IgD-negative memory B cell (primary cell): ENCODE measurements around the gene PRTN3. TPM values are rescaled to one million over a fixed set of nuclear protein-coding genes. Genes with fewer than 3 reads are reported as not detected.
"Not testable (repeated sequence)": the region's sequence is repeated elsewhere in the genome, so short reads cannot be mapped to it uniquely, and the experiment has no call there.

Source experiments
- H3K27ac Mint-ChIP-seq, 3 donors: one replicate each; pipeline ENCODE4 v1.8.0; 2020 to 2022; ENCODE audit warnings: mild to moderate bottlenecking in 3 of 3, mixed read lengths in 3 of 3, moderate library complexity in 1 of 3
- H3K27me3 Mint-ChIP-seq: one replicate; pipeline ENCODE4 v1.8.0; 2021; ENCODE audit warnings: mixed read lengths
- H3K36me3 Mint-ChIP-seq: one replicate; pipeline ENCODE4 v1.8.0; 2020; ENCODE audit warnings: mild to moderate bottlenecking, mixed read lengths
- H3K4me1 Mint-ChIP-seq, 3 donors: one replicate each; pipeline ENCODE4 v1.8.0; 2020 to 2022; ENCODE audit warnings: mixed read lengths in 3 of 3, mild to moderate bottlenecking in 1 of 3
- H3K4me3 Mint-ChIP-seq, 4 donors: one replicate each; pipeline ENCODE4 v1.8.0; 2020 to 2022; ENCODE audit warnings: mild to moderate bottlenecking in 4 of 4, mixed read lengths in 4 of 4, moderate library complexity in 3 of 4
- H3K9me3 Mint-ChIP-seq, 3 donors: one replicate each; pipeline ENCODE4 v1.8.0; 2020 to 2021; ENCODE audit warnings: mixed read lengths in 3 of 3, mild to moderate bottlenecking in 1 of 3
- polyA plus RNA-seq: library from polyadenylated mRNA; unstranded; fragments of 300-500 nt; fragmentation: Illumina TruSeq; gene quantifications from one replicate; pipeline ENCODE4 v1.2.3, GENCODE V29; 2021

PRTN3 gene
- polyA plus RNA-seq, 1 donor from 2014 or later = not detected

DNA sequence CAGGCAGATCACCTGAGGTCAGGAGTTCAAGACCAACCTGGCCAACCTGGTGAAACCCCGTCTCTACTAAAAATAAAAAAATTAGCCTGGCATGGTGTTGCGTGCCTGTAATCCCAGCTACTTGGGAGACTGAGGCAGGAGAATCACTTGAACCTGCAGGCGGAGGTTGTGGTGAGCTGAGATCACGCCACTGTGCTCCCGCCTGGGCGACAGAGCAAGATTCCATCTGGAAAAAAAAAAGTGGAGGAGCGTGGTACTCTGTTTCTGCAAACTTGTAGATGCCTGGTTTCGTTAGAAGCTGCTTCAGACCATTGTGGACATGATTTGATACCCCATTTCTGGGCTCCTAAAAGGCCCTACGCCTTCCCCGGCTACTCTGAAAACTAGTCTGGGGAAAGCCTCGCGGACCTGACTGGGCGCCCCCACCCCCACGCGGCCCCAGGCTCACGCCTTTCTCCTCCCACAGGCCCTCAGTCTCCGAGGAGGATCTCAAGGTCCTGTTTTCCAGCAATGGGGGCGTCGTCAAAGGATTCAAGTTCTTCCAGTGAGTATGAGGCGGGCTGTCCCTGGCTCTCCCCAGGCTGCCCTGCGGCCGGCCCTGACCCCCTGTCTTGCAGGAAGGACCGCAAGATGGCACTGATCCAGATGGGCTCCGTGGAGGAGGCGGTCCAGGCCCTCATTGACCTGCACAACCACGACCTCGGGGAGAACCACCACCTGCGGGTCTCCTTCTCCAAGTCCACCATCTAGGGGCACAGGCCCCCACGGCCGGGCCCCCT lies 30.5 kb upstream of the PRTN3 start:
- H3K27me3 Mint-ChIP-seq = no peaks in the 10 kb centered on the region
- peak overlapping the region in 1 of 4 donors; percentile 55 for H3K4me3 Mint-ChIP-seq
- peaks cover 15% of the 10 kb centered on the region for H3K36me3 Mint-ChIP-seq
- no peaks in the 10 kb centered on the region for H3K9me3 Mint-ChIP-seq
- peaks cover 0 to 5% (median 3%) of the 10 kb centered on the region in 3 donors for H3K4me1 Mint-ChIP-seq
- H3K27ac Mint-ChIP-seq = peak overlapping the region in 1 of 3 donors; percentile 53

DNA sequence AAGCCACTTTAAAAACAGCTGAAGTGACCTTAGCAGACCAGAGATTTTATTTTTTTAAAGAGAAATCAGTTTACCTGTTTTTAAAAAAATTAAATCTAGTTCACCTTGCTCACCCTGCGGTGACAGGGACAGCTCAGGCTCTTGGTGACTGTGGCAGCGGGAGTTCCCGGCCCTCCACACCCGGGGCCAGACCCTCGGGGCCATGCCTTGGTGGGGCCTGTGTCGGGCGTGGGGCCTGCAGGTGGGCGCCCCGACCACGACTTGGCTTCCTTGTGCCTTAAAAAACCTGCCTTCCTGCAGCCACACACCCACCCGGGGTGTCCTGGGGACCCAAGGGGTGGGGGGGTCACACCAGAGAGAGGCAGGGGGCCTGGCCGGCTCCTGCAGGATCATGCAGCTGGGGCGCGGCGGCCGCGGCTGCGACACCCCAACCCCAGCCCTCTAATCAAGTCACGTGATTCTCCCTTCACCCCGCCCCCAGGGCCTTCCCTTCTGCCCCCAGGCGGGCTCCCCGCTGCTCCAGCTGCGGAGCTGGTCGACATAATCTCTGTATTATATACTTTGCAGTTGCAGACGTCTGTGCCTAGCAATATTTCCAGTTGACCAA lies 29.8 kb upstream of the PRTN3 start:
- H3K36me3 Mint-ChIP-seq = peaks cover 15% of the 10 kb centered on the region
- no peaks in the 10 kb centered on the region for H3K27me3 Mint-ChIP-seq
- peak overlapping the region in 1 of 3 donors; percentile 76 for H3K27ac Mint-ChIP-seq
- peaks cover 0 to 5% (median 3%) of the 10 kb centered on the region in 3 donors for H3K4me1 Mint-ChIP-seq
- H3K4me3 Mint-ChIP-seq = no peak overlapping the region
- H3K9me3 Mint-ChIP-seq = no peaks in the 10 kb centered on the region

DNA sequence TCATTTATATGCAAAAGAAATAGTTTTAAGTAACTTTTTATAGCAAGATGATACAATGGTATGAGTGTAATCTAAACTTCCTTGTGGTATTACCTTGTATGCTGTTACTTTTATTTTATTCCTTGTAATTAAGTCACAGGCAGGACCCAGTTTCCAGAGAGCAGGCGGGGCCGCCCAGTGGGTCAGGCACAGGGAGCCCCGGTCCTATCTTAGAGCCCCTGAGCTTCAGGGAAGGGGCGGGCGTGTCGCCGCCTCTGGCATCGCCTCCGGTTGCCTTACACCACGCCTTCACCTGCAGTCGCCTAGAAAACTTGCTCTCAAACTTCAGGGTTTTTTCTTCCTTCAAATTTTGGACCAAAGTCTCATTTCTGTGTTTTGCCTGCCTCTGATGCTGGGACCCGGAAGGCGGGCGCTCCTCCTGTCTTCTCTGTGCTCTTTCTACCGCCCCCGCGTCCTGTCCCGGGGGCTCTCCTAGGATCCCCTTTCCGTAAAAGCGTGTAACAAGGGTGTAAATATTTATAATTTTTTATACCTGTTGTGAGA lies 29.2 kb upstream of the PRTN3 start:
- Mint-ChIP-seq H3K36me3 (peaks cover 15% of the 10 kb centered on the region), H3K4me1 (peaks cover 0 to 5% (median 3%) of the 10 kb centered on the region in 3 donors), H3K27ac (peak overlapping the region; percentile 46 to 76 (median 59)), H3K27me3 (no peaks in the 10 kb centered on the region), H3K9me3 (no peaks in the 10 kb centered on the region), H3K4me3 (peak overlapping the region in 1 of 4 donors; percentile 32)

DNA sequence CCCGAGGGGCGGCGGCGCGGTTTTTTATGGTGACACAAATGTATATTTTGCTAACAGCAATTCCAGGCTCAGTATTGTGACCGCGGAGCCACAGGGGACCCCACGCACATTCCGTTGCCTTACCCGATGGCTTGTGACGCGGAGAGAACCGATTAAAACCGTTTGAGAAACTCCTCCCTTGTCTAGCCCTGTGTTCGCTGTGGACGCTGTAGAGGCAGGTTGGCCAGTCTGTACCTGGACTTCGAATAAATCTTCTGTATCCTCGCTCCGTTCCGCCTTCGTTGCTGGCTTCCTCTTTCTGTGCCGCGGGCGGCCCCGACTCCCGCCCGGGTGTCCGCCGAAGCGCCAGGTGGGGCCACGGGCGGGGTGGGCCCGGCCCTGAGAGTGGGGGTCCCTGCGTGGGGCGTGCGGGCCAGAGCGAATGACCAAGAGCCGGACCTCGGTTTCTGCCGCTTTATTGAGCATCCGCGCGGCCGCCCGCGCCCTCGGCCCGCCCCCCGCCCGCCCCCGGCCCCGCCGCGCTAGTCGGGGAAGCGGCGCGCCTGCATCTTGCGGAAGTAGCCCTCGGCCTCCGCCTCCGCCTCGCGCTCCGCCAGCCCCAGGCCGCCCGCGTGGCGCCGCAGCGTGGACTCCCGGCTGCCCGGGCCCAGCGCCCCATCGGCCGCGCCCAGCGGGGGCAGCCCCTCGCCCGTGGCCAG lies 28.6 kb upstream of the PRTN3 start:
- H3K36me3 Mint-ChIP-seq = peaks cover 14% of the 10 kb centered on the region
- H3K27ac Mint-ChIP-seq = peak overlapping the region in 2 of 3 donors; percentile 59 to 76
- peak overlapping the region in 1 of 4 donors; percentile 32 for H3K4me3 Mint-ChIP-seq
- H3K27me3 Mint-ChIP-seq = no peaks in the 10 kb centered on the region
- H3K4me1 Mint-ChIP-seq = peaks cover 0 to 5% (median 3%) of the 10 kb centered on the region in 3 donors
- H3K9me3 Mint-ChIP-seq = no peaks in the 10 kb centered on the region

DNA sequence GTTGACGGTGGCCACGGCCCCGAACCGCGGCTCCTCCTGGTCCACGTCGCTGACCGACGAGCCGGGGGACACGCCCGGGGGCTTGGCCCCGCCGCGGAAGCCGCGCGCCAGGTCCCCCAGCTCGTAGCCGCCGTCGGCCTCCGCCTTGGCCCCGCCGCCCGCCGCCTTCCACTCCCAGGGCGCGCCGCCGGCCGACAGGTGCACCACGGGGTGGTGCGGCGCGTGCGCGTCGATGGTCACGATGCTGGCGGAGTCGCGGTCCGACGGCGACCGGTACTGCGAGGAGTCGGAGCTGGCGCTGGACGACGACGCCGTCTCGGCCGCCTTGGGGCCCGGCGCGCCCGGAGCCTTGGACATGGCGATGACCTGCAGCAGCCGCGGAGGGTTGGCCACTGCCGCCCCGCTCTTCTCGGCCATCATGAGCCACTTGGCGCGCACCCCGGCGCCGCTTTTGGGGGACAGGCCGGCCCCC lies 28.0 kb upstream of the PRTN3 start:
- H3K36me3 Mint-ChIP-seq = peaks cover 8% of the 10 kb centered on the region
- H3K9me3 Mint-ChIP-seq = no peaks in the 10 kb centered on the region
- H3K4me1 Mint-ChIP-seq = peaks cover 0 to 1% (median under 1%) of the 10 kb centered on the region in 3 donors
- no peak overlapping the region for H3K4me3 Mint-ChIP-seq
- no peaks in the 10 kb centered on the region for H3K27me3 Mint-ChIP-seq
- H3K27ac Mint-ChIP-seq = no peak overlapping the region

DNA sequence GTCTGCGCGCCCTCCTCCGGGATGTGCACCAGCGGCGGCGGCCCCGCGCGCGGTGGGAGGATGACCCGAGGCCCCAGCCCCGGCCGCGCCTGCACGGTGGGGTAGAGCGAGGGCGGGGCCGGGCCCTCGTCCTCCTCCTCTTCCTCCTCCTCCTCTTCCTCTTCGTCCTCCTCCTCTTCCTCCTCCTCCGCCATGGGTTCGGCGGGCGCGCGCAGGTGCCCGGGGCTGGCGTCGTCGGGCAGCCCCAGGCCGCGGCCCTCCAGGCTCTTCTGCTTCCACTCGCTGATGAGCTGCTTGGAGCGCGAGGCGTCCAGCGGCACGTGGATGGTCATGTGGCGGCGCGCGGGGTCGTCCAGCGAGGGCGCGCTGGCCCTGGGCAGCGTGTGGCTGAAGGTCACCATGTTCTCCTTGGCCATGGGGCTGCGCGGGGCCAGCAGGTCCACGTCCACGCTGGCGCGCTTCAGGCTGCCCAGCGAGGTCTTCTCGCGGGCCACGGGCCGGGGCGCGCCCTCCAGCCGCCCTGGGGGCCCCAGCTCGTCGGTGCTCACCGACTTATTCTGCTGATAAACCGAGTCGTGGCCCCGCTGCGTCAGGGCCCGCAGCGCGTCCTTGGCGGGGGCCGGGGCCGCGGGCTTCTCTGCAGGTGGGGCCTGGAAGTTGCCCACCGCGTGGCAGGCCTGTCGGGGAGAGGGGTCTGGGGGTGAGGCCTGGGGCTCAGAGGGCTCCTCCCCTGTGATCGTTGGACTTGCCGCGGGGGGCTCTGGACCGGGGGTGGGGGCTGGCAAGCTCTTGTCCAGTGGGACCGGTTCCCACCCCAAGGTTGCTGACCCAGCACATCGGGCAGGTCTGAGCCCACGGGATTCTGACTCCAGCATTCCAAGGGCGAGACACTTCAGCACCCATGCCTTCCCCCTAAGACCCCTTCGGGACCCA lies 27.3 kb upstream of the PRTN3 start:
- H3K4me3 Mint-ChIP-seq = peak overlapping the region in 1 of 4 donors; percentile 65
- H3K9me3 Mint-ChIP-seq = no peaks in the 10 kb centered on the region
- no peaks in the 10 kb centered on the region for H3K4me1 Mint-ChIP-seq
- H3K27me3 Mint-ChIP-seq = no peaks in the 10 kb centered on the region
- peaks cover 7% of the 10 kb centered on the region for H3K36me3 Mint-ChIP-seq
- no peak overlapping the region for H3K27ac Mint-ChIP-seq

DNA sequence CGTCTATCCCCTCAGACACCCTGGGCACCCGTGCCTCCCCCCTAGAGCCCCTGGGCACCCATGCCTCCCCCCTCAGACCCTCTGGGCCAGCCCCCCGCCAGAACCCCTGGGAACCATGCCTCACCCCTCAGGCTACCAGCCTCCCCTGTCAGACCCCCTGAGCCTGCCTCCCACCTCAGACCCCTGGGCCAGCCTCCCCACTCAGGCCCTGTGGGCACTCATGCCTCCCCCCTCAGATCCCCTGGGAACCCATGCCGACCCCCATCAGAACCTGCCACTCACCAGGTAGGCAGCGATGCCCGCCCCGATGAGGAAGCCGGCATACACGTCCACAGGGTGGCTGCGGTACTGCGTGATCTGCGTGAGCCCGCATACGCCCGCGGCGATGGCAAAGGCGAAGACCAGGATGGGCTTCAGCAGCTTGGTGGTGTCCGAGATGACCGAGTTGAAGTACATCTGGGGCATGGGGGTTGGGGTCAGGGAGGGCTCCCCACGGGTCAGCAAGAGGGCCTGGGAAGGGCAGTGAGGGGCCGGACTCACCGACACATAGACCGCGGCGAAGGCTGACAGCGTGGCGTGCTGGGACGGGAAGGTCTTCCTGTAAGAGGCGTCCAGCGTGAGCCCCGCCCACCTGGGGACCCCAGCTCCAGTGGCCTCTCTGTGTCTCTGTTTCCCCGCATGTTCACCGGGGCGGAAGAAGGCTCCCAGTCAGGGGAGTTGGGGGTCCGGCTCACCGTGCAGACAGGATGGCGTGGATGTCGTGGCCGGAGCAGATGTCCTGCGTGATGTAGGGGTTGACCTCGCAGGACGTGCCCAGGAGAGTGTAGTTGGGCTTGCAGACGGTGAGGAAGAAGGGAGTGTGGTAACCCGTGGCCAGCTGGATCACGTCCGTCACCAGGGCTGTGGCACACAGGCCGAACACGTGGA lies 26.4 kb upstream of the PRTN3 start:
- H3K36me3 Mint-ChIP-seq = peaks cover 7% of the 10 kb centered on the region
- H3K4me3 Mint-ChIP-seq = peak overlapping the region in 1 of 4 donors; percentile 65
- peak overlapping the region; percentile 60 to 88 (median 76) for H3K27ac Mint-ChIP-seq
- no peaks in the 10 kb centered on the region for H3K9me3 Mint-ChIP-seq
- no peaks in the 10 kb centered on the region for H3K27me3 Mint-ChIP-seq
- H3K4me1 Mint-ChIP-seq = no peaks in the 10 kb centered on the region

DNA sequence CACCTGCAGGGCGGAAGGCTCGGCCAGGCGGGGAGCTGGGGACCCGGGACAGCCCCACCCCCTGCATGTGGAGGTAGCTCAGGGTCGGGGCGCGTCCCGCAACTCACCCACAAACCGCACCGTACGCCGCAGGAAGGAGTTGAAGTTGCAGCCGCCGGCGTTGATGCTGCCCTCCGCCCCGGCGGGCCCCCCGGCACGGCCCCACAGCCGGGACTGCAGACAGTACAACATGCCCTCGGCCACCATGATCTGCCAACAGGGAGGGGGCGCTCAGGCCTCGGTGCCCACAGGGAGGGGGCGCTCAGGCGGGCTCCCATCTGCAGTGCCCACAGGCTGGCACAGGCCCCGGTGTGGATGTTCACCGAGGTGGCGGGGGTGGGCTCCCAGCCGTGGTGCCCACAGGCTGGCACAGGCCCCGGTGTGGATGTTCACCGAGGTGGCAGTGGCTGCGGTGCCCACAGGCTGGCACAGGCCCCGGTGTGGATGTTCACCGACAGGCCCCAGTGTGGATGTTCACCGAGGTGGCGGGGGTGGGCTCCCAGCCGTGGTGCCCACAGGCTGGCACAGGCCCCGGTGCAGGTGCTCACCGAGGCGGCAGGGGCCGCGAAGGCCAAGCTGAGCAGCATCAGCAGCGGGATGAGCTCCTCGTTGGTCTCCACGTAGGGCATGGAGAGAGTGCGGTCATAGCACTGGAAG lies 25.6 kb upstream of the PRTN3 start:
- Mint-ChIP-seq H3K4me3 (peak overlapping the region in 1 of 4 donors; percentile 52), H3K9me3 (no peaks in the 10 kb centered on the region), H3K4me1 (no peaks in the 10 kb centered on the region), H3K36me3 (peaks cover 7% of the 10 kb centered on the region), H3K27ac (peak overlapping the region; percentile 60 to 88 (median 78)), H3K27me3 (no peaks in the 10 kb centered on the region)

DNA sequence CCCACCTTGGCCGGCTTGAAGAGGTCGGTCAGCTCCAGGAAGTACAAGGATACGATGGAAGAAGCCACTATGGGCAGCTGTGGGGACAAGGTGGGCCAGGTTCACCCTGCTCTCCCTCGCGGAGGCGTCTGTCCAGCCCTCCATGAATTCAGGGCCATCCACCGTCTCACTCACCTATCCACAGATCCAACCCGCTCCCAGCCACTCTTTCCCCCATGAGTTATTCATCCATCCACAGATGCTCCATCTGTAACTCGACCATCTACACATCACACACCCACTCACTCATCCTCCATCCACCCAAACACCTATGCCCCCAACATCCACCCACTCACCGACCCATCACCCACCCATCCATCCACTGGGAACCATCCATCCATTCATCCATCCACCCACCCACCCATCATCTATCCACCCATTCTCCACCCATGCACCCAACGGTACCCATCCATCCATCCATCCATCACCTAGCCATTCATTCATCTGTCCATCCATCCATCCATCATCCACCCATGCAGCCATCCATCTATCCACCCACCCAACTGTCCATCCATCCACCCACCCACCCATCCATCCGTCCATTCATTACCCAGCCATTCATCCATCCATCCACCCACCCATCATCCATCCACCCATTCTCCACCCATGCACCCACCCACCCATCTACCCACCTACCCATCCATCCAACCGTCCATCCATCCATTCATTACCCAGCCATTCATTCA lies 24.9 kb upstream of the PRTN3 start:
- no peaks in the 10 kb centered on the region for H3K4me1 Mint-ChIP-seq
- H3K36me3 Mint-ChIP-seq = peaks cover 5% of the 10 kb centered on the region
- peak overlapping the region; percentile 17 to 78 (median 28) for H3K27ac Mint-ChIP-seq
- no peaks in the 10 kb centered on the region for H3K9me3 Mint-ChIP-seq
- no peaks in the 10 kb centered on the region for H3K27me3 Mint-ChIP-seq
- H3K4me3 Mint-ChIP-seq = peak overlapping the region in 1 of 4 donors; percentile 52

DNA sequence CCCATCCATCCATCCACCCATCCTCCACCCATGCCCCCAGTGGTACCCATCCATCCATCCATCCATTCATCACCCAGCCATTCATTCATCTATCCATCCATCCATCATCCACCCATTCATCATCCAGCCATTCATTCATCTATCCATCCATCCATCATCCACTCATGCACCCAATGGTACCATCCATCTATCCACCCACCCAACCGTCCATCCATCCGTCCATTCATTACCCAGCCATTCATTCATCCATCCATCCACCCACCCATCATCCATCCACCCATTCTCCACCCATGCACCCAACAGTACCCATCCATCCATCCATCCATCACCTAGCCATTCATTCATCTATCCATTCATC lies 24.3 kb upstream of the PRTN3 start:
- H3K36me3 Mint-ChIP-seq = peaks cover 3% of the 10 kb centered on the region
- peak overlapping the region in 1 of 3 donors; percentile 17 for H3K27ac Mint-ChIP-seq
- H3K9me3 Mint-ChIP-seq = no peaks in the 10 kb centered on the region
- no peak overlapping the region for H3K4me3 Mint-ChIP-seq
- H3K4me1 Mint-ChIP-seq = no peaks in the 10 kb centered on the region
- H3K27me3 Mint-ChIP-seq = peaks cover 1% of the 10 kb centered on the region

DNA sequence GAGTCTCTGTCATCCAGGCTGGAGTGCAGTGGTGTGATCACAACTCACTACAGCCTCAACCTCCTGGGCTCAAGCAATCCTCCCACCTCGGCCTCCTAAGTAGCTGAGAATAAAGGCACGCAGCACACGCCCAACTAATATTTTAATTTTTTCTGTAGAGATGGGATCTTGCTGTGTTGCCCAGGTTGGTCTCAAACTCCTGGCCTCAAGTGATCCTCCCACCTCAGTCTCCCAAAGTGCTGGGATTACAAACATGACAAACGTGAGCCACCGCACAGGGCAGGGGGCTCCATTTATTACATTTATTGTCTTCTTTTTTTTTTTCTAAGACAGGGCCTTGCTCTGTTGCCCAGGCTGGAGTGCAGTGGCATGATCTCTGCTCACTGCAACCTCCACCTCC lies 20.6 kb upstream of the PRTN3 start:
- not testable (repeated sequence) for H3K4me1 Mint-ChIP-seq, H3K4me3 Mint-ChIP-seq, H3K9me3 Mint-ChIP-seq, H3K36me3 Mint-ChIP-seq
- Mint-ChIP-seq H3K27ac (peak overlapping the region in 1 of 3 donors; percentile 70), H3K27me3 (peaks cover 19% of the 10 kb centered on the region)

DNA sequence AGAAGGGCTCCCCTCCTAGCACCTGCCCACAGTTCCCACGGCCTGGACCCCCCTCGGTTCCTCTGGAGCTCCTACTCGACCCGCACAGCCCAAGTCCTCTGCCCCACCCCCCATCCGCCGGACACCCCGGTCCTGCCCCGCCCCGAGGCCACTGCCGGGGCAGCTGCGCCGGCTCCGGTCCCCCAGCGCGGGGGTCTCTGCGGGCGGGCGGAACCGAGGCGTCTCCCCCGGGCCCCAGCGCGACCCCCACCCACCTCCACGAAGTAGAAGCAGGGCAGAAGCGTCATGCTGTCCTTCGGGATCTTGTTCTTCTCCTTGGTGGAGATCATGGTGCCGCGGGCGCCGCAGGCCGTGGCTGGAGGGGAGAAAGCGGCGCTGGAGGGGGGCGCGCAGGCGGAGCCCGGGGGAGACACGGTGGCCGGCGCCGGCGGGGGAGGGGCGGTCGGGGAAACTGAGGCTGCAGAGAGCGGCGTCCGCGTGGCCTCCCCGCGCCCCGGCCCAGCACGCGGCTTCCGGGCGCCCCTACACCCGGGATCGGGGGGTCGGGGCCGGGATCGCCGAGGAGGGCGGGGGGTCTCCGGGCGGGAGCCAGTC lies 19.5 kb upstream of the PRTN3 start:
- Mint-ChIP-seq H3K27ac (no peak overlapping the region), H3K27me3 (peaks cover 24% of the 10 kb centered on the region), H3K4me1 (no peaks in the 10 kb centered on the region), H3K36me3 (no peaks in the 10 kb centered on the region), H3K4me3 (no peak overlapping the region), H3K9me3 (no peaks in the 10 kb centered on the region)
